ENCODE data around the gene SEC14L3. TPM values are rescaled to one million over a fixed set of nuclear protein-coding genes. Genes with fewer than 3 reads are reported as not detected.
"Not testable (repeated sequence)": the region's sequence is repeated elsewhere in the genome, so short reads cannot be mapped to it uniquely, and the experiment has no call there.

Gene SEC14L3
- total RNA-seq, 1 donor from 2014 or later, result not detected

DNA sequence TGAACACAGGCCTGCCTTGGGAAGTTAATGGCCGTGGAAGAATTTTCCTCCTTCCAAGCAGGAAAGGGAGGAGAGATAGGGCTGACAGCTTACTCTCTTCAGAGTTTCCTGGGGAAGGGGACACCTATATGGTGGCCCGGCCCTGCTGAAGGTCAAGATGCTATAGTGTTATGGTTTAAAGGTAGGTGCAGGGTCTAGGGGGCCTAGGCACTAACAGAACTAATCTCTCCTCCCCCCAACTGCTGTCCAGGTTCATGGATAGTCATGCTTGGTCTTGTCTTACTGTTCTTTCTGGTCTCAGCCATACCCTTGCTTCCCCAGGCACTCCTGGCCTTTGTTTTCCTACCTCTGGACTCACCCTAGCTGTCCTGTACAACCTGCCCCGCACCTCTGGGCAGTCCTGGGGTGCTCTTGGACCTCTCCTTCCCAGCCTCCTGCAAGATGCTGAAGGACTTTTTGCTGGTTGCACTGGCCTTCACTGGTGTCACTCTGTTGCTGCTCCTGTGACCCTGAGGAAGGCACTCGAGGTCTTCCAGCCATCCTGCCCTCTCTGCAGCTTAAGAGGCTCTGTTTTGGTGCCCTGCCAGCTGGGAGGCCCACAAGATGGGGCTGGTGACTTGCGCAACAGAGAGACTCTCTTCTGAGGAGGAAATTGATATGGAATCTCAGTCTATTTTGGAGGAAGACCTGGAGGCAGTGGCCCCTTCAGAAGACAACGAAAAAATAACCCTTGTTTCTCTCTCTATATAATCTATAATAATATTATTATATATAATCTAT lies 17.9 kb downstream of the SEC14L3 start:
- DNase-seq (ENCODE audit: low spot score), result no peak
- no peak for ATAC-seq
- intact Hi-C loops (cut with DNase I), result no loop called here

DNA sequence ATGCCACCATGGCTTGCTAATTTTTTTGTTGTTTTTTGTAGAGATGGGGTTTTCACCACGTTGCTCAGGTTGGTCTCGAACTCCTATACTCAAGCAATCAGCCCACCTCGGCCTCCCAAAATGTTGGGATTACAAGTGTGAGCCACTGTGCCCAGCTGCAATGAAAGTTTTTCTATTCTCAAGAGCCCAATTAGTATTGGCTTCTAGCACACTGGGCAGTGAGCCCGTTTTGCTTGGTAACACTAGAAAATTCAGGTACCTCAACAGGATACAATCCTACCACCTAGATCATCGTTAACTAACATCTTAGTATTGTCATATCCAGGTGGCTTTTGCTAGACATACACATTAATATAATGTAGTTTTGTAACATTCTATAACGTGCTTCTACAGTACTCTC lies 19.0 kb downstream of the SEC14L3 start:
- no peak for DNase-seq (ENCODE audit: low spot score)
- intact Hi-C loops (cut with DNase I), result no loop called here
- no peak for ATAC-seq

DNA sequence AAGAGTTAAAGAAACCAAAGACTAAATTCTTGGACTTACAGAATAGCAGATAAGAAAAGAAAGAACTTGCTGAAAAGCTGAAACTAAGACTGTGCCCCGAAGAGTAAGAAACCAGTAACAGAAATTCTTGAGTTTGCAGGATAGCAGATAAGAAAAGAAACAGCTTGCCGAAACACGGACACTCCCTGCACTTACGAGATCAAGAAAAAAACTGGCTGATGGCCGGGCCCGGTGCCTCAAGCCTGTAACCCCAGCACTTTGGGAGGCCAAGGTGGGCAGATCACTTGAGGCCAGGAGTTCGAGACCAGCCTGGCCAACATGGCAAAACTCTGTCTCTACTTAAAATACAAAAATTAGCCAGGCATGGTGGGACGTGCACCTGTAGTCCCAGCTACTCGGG lies 20.3 kb downstream of the SEC14L3 start:
- DNase-seq (ENCODE audit: low spot score); ATAC-seq; intact Hi-C loops (cut with DNase I): not testable (repeated sequence)

GRCh38 chr22:30447656-30448055 lies 24.2 kb downstream of the SEC14L3 start:
- intact Hi-C loops (cut with DNase I), result no loop called here
- ATAC-seq, result no peak
- no peak for DNase-seq (ENCODE audit: low spot score)

DNA sequence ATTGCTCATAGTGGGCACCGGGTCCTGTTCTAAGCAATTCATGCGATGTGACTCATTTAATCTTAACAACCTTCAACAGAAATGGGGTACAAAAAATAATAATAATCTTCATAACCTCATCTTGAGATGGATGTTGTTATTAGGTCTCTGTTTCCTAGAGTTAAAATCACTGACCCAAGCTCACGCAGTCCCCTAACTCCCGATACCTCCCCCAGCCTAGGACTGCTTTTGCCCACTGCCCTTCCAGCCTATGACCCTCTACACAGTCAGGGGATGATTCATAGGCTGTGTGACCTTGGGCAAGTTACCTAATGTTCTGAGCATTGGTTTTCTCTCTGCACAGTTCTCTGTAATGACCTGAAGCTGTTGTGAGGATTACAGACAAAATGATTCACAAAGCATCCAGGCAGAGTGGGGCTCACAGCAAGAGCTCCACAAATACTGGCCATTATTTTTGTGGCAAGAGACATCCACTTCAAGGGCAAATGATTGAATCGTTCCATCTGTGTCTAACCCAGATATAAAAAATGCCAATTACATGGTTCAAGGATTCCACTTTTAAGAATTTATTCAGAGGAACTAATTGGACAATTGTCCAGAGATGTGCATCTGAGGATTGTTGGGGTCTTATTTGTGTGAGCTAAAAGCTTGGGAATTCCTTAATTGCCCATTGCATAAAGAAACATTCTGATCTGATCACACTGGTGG lies 26.2 kb downstream of the SEC14L3 start:
- ATAC-seq, result no peak
- intact Hi-C loops (cut with DNase I), result no loop called here
- DNase-seq (ENCODE audit: low spot score), result no peak

- DNase-seq (ENCODE audit: low spot score), result no peak
- intact Hi-C loops (cut with DNase I), result no loop called here
- ATAC-seq, result peak; percentile 48
These were observed 27.0 kb downstream of the SEC14L3 start for GRCh38 chr22:30444632-30445437.

DNA sequence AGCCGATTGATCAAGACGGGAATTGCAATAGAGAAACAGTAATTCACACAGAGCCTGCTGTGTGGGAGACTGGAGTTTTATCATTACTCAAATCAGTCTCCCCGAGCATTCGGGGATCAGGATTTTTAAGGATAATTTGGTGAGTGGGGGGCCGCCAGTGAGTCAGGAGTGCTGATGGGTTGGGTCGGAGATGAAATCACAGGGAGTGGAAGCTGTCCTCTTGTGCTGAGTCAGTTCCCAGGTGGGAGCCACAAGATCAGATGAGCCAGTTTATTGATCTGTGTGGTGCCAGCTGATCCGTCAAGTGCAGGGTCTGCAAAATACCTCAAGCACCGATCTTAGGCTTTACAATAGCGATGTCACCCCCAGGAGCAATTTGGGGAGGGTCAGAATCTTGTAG lies 30.7 kb downstream of the SEC14L3 start:
- intact Hi-C loops (cut with DNase I), result no loop called here
- ATAC-seq (no peak), DNase-seq (ENCODE audit: low spot score) (no peak)

GRCh38 chr22:30439836-30440235 lies 32.0 kb downstream of the SEC14L3 start:
- ATAC-seq, result no peak
- DNase-seq (ENCODE audit: low spot score), result no peak
- intact Hi-C loops (cut with DNase I), result no loop called here

DNA sequence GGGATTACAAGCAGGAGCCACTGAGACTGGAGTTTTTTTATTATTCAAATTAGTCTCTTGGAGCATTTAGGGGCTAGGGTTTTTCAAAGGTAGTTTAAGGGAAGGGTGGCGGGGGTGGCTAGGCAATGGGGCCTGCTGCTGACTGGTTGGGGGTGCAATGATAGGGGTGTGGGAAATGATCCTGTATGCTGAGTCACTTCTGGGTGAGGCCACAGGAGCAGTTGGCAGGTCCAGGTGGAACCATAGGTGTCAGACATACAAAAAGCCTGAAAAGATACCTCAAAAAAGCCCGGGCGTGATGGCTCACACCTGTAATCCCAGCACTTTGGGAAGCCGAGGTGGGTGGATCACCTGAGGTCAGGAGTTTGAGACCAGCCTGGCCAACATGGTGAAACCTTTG lies 32.6 kb downstream of the SEC14L3 start:
- intact Hi-C loops (cut with DNase I), result no loop called here
- DNase-seq (ENCODE audit: low spot score) (no peak), ATAC-seq (no peak)

DNA sequence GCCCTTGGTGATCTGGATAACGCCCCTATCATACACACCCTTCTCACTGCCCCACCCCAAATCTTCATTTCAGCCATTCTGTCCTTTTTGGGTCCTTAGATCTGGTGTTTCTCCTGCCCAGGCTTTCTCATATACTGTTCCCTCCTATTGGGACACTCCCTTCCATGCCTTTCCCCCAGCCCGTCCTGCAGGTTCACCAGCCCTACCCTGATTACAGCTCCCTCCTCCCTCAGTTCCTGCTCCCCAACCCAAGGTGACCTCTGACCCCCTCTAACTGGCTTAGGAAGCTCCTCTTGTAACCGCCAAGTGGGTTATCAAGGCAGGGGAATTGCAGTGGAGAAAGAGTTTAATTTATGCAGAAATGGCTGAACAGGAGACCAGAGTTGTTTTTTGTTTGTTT lies 33.3 kb downstream of the SEC14L3 start:
- intact Hi-C loops (cut with DNase I), result no loop called here
- ATAC-seq, result no peak
- no peak for DNase-seq (ENCODE audit: low spot score)

- intact Hi-C loops (cut with DNase I), result no loop called here
- ATAC-seq (no peak), DNase-seq (ENCODE audit: low spot score) (no peak)
These were observed 35.6 kb downstream of the SEC14L3 start for GRCh38 chr22:30436196-30436595.

GRCh38 chr22:30435674-30436126 lies 36.1 kb downstream of the SEC14L3 start:
- intact Hi-C loops (cut with DNase I), result no loop called here
- ATAC-seq (peak; percentile 60), DNase-seq (ENCODE audit: low spot score) (no peak)

GRCh38 chr22:30434843-30435242 lies 37.0 kb downstream of the SEC14L3 start:
- intact Hi-C loops (cut with DNase I), result no loop called here
- DNase-seq (ENCODE audit: low spot score) (no peak), ATAC-seq (no peak)

DNA sequence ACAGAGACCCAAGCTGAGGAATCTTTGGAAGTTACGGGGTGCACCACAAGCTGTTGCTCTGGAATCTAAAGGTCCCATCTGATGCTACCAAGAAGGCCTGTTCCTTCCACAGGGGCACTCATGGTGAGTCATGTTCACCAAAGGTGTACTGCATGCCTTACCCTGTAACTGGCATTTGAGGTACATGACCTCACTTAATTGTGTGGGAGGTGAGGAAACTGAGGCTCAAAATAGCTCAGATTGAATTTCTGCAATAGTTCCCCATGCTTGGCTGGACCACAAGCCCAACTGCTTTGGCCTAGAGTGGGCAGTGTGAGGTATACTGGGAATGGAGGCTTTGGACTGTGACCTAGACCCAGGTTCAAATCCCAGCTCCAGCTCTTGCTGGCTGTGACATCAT lies 38.0 kb downstream of the SEC14L3 start:
- intact Hi-C loops (cut with DNase I), result no loop called here
- no peak for DNase-seq (ENCODE audit: low spot score)
- no peak for ATAC-seq

- ATAC-seq (no peak), DNase-seq (ENCODE audit: low spot score) (no peak)
- intact Hi-C loops (cut with DNase I), result no loop called here
These were observed 38.6 kb downstream of the SEC14L3 start for GRCh38 chr22:30433227-30433626.

GRCh38 chr22:30432520-30432919 lies 39.3 kb downstream of the SEC14L3 start:
- intact Hi-C loops (cut with DNase I), result no loop called here
- DNase-seq (ENCODE audit: low spot score) (no peak), ATAC-seq (no peak)

GRCh38 chr22:30432096-30432495 lies 39.7 kb downstream of the SEC14L3 start:
- ATAC-seq (no peak), DNase-seq (ENCODE audit: low spot score) (no peak)
- intact Hi-C loops (cut with DNase I), result no loop called here

- ATAC-seq (no peak), DNase-seq (ENCODE audit: low spot score) (no peak)
- intact Hi-C loops (cut with DNase I), result no loop called here
These were observed 40.9 kb downstream of the SEC14L3 start for GRCh38 chr22:30430933-30431332.

- ATAC-seq, result no peak
- DNase-seq (ENCODE audit: low spot score), result no peak
- intact Hi-C loops (cut with DNase I), result no loop called here
These were observed 41.9 kb downstream of the SEC14L3 start for GRCh38 chr22:30429887-30430286.

- intact Hi-C loops (cut with DNase I), result no loop called here
- ATAC-seq (no peak), DNase-seq (ENCODE audit: low spot score) (no peak)
These were observed 43.9 kb downstream of the SEC14L3 start for GRCh38 chr22:30427871-30428270.

Data from sciatic nerve (tissue), 2 donors.